Mesothelial cell of epicardium (in vitro differentiated cells): ENCODE results near the gene MEAF6. TPM values are rescaled to one million over a fixed set of nuclear protein-coding genes. Genes with fewer than 3 reads are reported as not detected.
A peak's percentile ranks its signal among the peaks of the same experiment; 100 is the strongest.

Source experiments
- DNase-seq, 2 experiments: peaks; one replicate each; pipeline ENCODE4 v3.0.0; 2021; ENCODE audit warnings: low spot score in 2 of 2; ENCODE audit not compliant: unreplicated experiment in 2 of 2
- H3K27ac Mint-ChIP-seq: 2 replicates; pipeline ENCODE4 v1.8.0; 2021; ENCODE audit warnings: mixed read lengths
- H3K27me3 Mint-ChIP-seq: 2 replicates; pipeline ENCODE4 v1.8.0; 2021; ENCODE audit warnings: low read depth, mixed read lengths
- H3K36me3 Mint-ChIP-seq: 2 replicates; pipeline ENCODE4 v1.8.0; 2021; ENCODE audit warnings: mixed read lengths
- H3K4me1 Mint-ChIP-seq: 2 replicates; pipeline ENCODE4 v1.8.0; 2021; ENCODE audit warnings: mixed read lengths
- H3K4me3 Mint-ChIP-seq: 2 replicates; pipeline ENCODE4 v1.8.0; 2021; ENCODE audit warnings: mild to moderate bottlenecking, moderate library complexity, mixed read lengths
- H3K9me3 Mint-ChIP-seq: 2 replicates; pipeline ENCODE4 v1.8.0; 2021; ENCODE audit warnings: mixed read lengths
- CTCF ChIP-seq: fragments of 200-600 bp; sonication (generic); IDR thresholded peaks from one replicate; pipeline ENCODE4 v1.5.0; 2021; ENCODE audit warnings: antibody characterized with exemption; ENCODE audit not compliant: unreplicated experiment
- microRNA-seq: library from miRNA; unstranded; fragments of <30 nt; microRNA quantifications from one replicate; pipeline ENCODE4 v1.2.0, GENCODE V29; 2021; ENCODE audit warnings: inconsistent platforms, mixed read lengths
- total RNA-seq: library from RNA; stranded (reverse); gene quantifications from 3 replicates; pipeline ENCODE4 v1.2.1, GENCODE V29; 2021

MEAF6 gene
- total RNA-seq, 1 donor from 2014 or later = 58.7 TPM

GRCh38 chr1:37448691-37449417 is 65.7 kb downstream of the MEAF6 start:
- Mint-ChIP-seq H3K36me3 (no peaks in the 10 kb centered on the region), H3K9me3 (no peaks in the 10 kb centered on the region), H3K4me3 (no peak overlapping the region), H3K4me1 (peaks cover 12% of the 10 kb centered on the region), H3K27ac (peak overlapping the region; percentile 27), H3K27me3 (peaks cover 32% of the 10 kb centered on the region)
- DNase-seq = no peak
- no peak for TF ChIP-seq CTCF

- Mint-ChIP-seq H3K27me3 (peaks cover 38% of the 10 kb centered on the region), H3K4me3 (no peak overlapping the region), H3K27ac (no peak overlapping the region), H3K9me3 (no peaks in the 10 kb centered on the region), H3K4me1 (peaks cover 12% of the 10 kb centered on the region), H3K36me3 (no peaks in the 10 kb centered on the region)
- no peak for TF ChIP-seq CTCF
- no peak for DNase-seq
These were observed 66.4 kb downstream of the MEAF6 start for GRCh38 chr1:37448185-37448584.

GRCh38 chr1:37446874-37447273 is 67.7 kb downstream of the MEAF6 start:
- no peak for TF ChIP-seq CTCF
- H3K9me3 Mint-ChIP-seq = no peaks in the 10 kb centered on the region
- no peak overlapping the region for H3K4me3 Mint-ChIP-seq
- no peak for DNase-seq
- H3K27me3 Mint-ChIP-seq = peaks cover 47% of the 10 kb centered on the region
- peaks cover 12% of the 10 kb centered on the region for H3K4me1 Mint-ChIP-seq
- H3K36me3 Mint-ChIP-seq = no peaks in the 10 kb centered on the region
- H3K27ac Mint-ChIP-seq = no peak overlapping the region

GRCh38 chr1:37442644-37443043 is 71.9 kb downstream of the MEAF6 start:
- no peak overlapping the region for H3K4me3 Mint-ChIP-seq
- no peaks in the 10 kb centered on the region for H3K9me3 Mint-ChIP-seq
- no peak overlapping the region for H3K27ac Mint-ChIP-seq
- peaks cover 64% of the 10 kb centered on the region for H3K27me3 Mint-ChIP-seq
- H3K36me3 Mint-ChIP-seq = no peaks in the 10 kb centered on the region
- no peak for TF ChIP-seq CTCF
- DNase-seq = no peak
- no peaks in the 10 kb centered on the region for H3K4me1 Mint-ChIP-seq

Small RNA genes lying within 50 kb of the gene (microRNA-seq; reads per million reads assigned to microRNA genes)
- gene MIR5581 (1.8 reads per million), gene MIR6732 (not detected)

Other genes starting within 250 kb of the MEAF6 start
- 8.9 to 11.1 TPM (median 9.2 TPM) in 3 replicates for gene ZC3H12A, start 40.2 kb downstream of the MEAF6 start, total RNA-seq
- gene SNIP1, start 39.5 kb upstream of the MEAF6 start, total RNA-seq = 22.9 to 27.1 TPM (median 23.7 TPM) in 3 replicates
- 12.5 to 15.7 TPM (median 14.9 TPM) in 3 replicates for gene DNALI1, start 42.2 kb upstream of the MEAF6 start, total RNA-seq
- gene GNL2, start 81.2 kb upstream of the MEAF6 start, total RNA-seq = 59.3 to 61.8 TPM (median 61.1 TPM) in 3 replicates
- 0.20 to 0.51 TPM (median 0.43 TPM) in 3 replicates for gene RSPO1, start 120.1 kb upstream of the MEAF6 start, total RNA-seq
- gene CDCA8, start 177.8 kb upstream of the MEAF6 start, total RNA-seq = 12.8 to 14.6 TPM (median 13.5 TPM) in 3 replicates